Measurements from ENCODE around the gene FANCE.

GRCh38 chr6:35453236-35453635 lies 1.1 kb downstream of the FANCE start:
- no peak for TF ChIP-seq CTCF (IDR thresholded peaks at IDR 0.05 in 2 of 3, conservative IDR thresholded peaks at IDR 0.05 in 1 of 3; ENCODE audit: borderline replicate concordance in 1 of 3, insufficient read depth in 1 of 3, low read depth in 2 of 3, low read length in 2 of 3)
- no peak for TF ChIP-seq REST (IDR thresholded peaks at IDR 0.05; ENCODE audit: low read depth)
- no peak for TF ChIP-seq EGR1 (IDR thresholded peaks at IDR 0.05; ENCODE audit: low read depth)
- TF ChIP-seq EZH2 (IDR thresholded peaks at IDR 0.05): no peak
- no peak for TF ChIP-seq YY1 (IDR thresholded peaks at IDR 0.05; ENCODE audit: extremely low read depth, insufficient replicate concordance, low read depth, low read length)
- no peak for TF ChIP-seq POLR2A (IDR thresholded peaks at IDR 0.05; ENCODE audit: borderline replicate concordance, extremely low read depth, insufficient read depth, insufficient read length)
- no peak for TF ChIP-seq ZNF274 (IDR thresholded peaks at IDR 0.05; ENCODE audit: low read depth, low read length)
- TF ChIP-seq CEBPB (IDR thresholded peaks at IDR 0.05; ENCODE audit: low read depth): no peak
- no peak for TF ChIP-seq MAX (IDR thresholded peaks at IDR 0.05)
- no peak for TF ChIP-seq RAD21 (IDR thresholded peaks at IDR 0.05; ENCODE audit: low read depth)
- no peak for TF ChIP-seq POLR2AphosphoS5 (IDR thresholded peaks at IDR 0.05; ENCODE audit: low read depth, low read length)
- no peak for TF ChIP-seq EZH2phosphoT487 (IDR thresholded peaks at IDR 0.05; ENCODE audit: borderline replicate concordance)
- TF ChIP-seq TCF7L2 (IDR thresholded peaks at IDR 0.05; ENCODE audit: borderline replicate concordance, extremely low read depth, insufficient read depth, insufficient read length): no peak

Measured in HCT116 (cell line).